B cell (primary cell): ENCODE results near the gene GADD45G.

Experiments used
- EZH2 ChIP-seq: IDR thresholded peaks from 2 replicates; pipeline ENCODE4 v1.6.1; 2012; ENCODE audit warnings: borderline replicate concordance, low read depth, mild to moderate bottlenecking, moderate library complexity, low read length; ENCODE audit not compliant: insufficient read depth, poor library complexity, severe bottlenecking
- TF ChIP-seq, protein P1 (sequence below): fragments of 200-600 bp; IDR thresholded peaks from one replicate; pipeline ENCODE4 v1.8.0; 2022; ENCODE audit warnings: antibody characterized with exemption, mild to moderate bottlenecking

DNA sequence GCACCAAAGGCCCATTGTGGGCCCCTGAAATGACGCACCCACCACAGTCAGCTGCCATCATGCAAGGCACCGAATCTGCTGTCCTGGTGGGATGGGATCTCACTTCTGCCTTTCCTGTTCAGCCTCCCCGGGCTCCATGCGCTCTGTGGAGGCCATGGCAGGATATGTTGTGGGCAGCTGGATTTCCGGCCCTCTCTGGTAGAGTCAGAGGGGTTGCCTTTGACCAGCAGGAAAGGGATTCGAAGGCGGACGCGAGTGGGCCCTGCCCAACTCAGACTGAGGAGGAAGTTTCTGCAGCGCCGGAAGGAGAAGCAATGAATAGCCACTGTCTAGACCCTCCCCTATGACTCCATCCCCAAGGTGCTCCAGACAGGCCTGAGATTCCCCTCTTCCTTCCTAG is 35.5 kb downstream of the GADD45G start:
- TF ChIP-seq, protein P1, sequence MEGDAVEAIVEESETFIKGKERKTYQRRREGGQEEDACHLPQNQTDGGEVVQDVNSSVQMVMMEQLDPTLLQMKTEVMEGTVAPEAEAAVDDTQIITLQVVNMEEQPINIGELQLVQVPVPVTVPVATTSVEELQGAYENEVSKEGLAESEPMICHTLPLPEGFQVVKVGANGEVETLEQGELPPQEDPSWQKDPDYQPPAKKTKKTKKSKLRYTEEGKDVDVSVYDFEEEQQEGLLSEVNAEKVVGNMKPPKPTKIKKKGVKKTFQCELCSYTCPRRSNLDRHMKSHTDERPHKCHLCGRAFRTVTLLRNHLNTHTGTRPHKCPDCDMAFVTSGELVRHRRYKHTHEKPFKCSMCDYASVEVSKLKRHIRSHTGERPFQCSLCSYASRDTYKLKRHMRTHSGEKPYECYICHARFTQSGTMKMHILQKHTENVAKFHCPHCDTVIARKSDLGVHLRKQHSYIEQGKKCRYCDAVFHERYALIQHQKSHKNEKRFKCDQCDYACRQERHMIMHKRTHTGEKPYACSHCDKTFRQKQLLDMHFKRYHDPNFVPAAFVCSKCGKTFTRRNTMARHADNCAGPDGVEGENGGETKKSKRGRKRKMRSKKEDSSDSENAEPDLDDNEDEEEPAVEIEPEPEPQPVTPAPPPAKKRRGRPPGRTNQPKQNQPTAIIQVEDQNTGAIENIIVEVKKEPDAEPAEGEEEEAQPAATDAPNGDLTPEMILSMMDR, result no peak
- no peak for TF ChIP-seq EZH2
